Retina (tissue), 1 donor: ENCODE data around the gene BRIX1.
"Not testable (repeated sequence)": the region's sequence is repeated elsewhere in the genome, so short reads cannot be mapped to it uniquely, and the experiment has no call there.

Experiments
- DNase-seq: peaks from one replicate; pipeline ENCODE4 v3.0.0-alpha.2; 2016

BRIX1 gene

DNA sequence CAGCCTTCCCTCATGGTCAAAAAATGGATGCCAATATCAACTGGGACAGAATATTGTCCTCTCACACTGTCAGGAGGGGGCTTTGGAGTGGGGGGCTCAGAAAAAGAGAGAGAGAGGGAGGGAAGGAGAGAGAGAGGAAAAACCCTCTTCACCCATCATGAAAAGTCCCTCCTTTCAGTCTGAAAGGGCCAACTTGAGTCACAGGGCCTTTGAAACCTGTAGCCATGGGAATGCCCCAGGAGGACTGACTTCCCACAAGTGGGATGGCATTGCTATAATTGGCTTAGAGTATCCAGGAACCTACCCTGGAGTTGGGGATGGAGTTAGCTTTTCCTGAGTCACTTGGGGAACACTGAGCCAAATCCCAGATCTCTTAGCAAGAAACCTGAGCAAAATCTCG is 55.0 kb downstream of the BRIX1 start:
- DNase-seq: no peak

DNA sequence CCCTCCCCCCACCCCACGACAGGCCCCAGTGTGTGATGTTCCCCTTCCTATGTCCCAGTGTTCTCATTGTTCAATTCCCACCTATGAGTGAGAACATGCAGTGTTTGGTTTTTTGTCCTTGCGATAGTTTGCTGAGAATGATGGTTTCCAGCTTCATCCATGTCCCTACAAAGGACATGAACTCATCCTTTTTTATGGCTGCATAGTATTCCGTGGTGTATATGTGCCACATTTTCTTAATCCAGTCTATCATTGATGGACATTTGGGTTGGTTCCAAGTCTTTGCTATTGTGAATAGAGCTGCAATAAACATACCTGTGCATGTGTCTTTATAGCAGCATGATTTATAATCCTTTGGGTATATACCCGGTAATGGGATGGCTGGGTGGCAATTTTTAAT is 56.1 kb downstream of the BRIX1 start:
- DNase-seq: not testable (repeated sequence)
